ENCODE measurements around the gene MAGOHB. TPM values are rescaled to one million over a fixed set of nuclear protein-coding genes. Genes with fewer than 3 reads are reported as not detected.

The MAGOHB gene
- total RNA-seq, 1 experiment from 2014 or later = 22.5 TPM

DNA sequence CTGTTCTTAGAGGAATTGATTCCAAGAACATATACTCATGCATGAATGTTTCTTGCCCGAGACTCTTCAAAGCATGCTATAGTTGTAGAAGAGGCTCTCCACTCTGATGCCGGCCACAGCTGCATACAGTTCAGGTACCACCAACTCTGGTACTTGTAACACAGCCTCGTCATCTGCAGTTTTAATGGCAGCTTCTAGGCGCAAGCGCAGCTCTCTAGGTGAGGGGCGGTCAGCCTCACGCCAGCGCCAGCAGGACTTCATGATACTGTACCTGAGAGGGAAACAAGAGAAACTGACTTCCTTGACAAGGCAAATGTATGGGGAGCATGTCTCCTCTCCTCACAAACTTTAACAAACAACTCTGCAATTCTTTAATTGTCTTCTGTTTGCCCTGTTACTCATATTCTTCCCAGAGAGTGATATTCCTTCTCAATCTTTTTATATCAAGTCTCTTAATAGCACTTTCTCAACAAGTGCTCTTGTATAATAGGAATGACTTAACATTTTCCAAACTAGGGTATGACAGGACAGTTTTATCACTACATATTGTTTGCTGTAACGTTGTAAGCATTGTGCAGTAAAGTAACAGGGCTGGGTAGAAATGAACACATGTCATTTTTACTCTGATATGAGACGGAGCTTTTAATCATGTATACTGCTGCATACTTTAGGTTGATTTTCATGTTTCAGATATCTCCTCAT, 6.8 kb upstream of the MAGOHB start:
- Histone ChIP-seq H3K4me3 (ENCODE audit: low read depth in 2 of 2, low read length in 2 of 2) (no peak overlapping the region), H3K36me3 (ENCODE audit: control insufficient read depth, insufficient read depth, low read length) (no peaks in the 10 kb centered on the region), H3K27ac (ENCODE audit: low read length) (no peak overlapping the region), H3K4me1 (ENCODE audit: control insufficient read depth, insufficient read depth, low read length) (no peaks in the 10 kb centered on the region), H3K9me3 (ENCODE audit: control insufficient read depth, insufficient read depth, low read depth, low read length) (no peaks in the 10 kb centered on the region), H3K27me3 (ENCODE audit: control insufficient read depth, insufficient read depth, low read length) (no peaks in the 10 kb centered on the region)
- ChIA-PET POLR2A (no interaction called here), CTCF (no interaction called here)
- BruUV-seq (replicated peaks) = no TSS peak
- ATAC-seq (no peak), DNase-seq (ENCODE audit: low read depth, low spot score) (no peak)
- TF ChIP-seq POLR2AphosphoS5 (IDR thresholded peaks at IDR 0.05; ENCODE audit: low read depth, low read length) = no peak
- TF ChIP-seq, protein P1, sequence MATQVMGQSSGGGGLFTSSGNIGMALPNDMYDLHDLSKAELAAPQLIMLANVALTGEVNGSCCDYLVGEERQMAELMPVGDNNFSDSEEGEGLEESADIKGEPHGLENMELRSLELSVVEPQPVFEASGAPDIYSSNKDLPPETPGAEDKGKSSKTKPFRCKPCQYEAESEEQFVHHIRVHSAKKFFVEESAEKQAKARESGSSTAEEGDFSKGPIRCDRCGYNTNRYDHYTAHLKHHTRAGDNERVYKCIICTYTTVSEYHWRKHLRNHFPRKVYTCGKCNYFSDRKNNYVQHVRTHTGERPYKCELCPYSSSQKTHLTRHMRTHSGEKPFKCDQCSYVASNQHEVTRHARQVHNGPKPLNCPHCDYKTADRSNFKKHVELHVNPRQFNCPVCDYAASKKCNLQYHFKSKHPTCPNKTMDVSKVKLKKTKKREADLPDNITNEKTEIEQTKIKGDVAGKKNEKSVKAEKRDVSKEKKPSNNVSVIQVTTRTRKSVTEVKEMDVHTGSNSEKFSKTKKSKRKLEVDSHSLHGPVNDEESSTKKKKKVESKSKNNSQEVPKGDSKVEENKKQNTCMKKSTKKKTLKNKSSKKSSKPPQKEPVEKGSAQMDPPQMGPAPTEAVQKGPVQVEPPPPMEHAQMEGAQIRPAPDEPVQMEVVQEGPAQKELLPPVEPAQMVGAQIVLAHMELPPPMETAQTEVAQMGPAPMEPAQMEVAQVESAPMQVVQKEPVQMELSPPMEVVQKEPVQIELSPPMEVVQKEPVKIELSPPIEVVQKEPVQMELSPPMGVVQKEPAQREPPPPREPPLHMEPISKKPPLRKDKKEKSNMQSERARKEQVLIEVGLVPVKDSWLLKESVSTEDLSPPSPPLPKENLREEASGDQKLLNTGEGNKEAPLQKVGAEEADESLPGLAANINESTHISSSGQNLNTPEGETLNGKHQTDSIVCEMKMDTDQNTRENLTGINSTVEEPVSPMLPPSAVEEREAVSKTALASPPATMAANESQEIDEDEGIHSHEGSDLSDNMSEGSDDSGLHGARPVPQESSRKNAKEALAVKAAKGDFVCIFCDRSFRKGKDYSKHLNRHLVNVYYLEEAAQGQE (IDR thresholded peaks at IDR 0.05; ENCODE audit: insufficient read depth in 1 of 2, low read depth in 2 of 2, low read length in 1 of 2) = no peak
- no peak for TF ChIP-seq SIN3A (IDR thresholded peaks at IDR 0.05; ENCODE audit: borderline replicate concordance, insufficient read depth, low read depth, low read length)
- no peak for TF ChIP-seq TCF7L2 (IDR thresholded peaks at IDR 0.05; ENCODE audit: low read depth, low read length)
- TF ChIP-seq, protein P2, sequence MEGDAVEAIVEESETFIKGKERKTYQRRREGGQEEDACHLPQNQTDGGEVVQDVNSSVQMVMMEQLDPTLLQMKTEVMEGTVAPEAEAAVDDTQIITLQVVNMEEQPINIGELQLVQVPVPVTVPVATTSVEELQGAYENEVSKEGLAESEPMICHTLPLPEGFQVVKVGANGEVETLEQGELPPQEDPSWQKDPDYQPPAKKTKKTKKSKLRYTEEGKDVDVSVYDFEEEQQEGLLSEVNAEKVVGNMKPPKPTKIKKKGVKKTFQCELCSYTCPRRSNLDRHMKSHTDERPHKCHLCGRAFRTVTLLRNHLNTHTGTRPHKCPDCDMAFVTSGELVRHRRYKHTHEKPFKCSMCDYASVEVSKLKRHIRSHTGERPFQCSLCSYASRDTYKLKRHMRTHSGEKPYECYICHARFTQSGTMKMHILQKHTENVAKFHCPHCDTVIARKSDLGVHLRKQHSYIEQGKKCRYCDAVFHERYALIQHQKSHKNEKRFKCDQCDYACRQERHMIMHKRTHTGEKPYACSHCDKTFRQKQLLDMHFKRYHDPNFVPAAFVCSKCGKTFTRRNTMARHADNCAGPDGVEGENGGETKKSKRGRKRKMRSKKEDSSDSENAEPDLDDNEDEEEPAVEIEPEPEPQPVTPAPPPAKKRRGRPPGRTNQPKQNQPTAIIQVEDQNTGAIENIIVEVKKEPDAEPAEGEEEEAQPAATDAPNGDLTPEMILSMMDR (IDR thresholded peaks at IDR 0.05) = no peak
- in situ Hi-C loops (cut with HindIII; ENCODE audit: low pct_unique_long_range_greater_than_20kb, low sequenced_read_pairs) (no loop called here), intact Hi-C loops (cut with micrococcal nuclease; ENCODE audit: unreplicated experiment) (no loop called here)

GRCh38 chr12:10618338-10618987, 5.1 kb upstream of the MAGOHB start:
- Histone ChIP-seq H3K36me3 (ENCODE audit: control insufficient read depth, insufficient read depth, low read length) (no peaks in the 10 kb centered on the region), H3K4me1 (ENCODE audit: control insufficient read depth, insufficient read depth, low read length) (no peaks in the 10 kb centered on the region), H3K27me3 (ENCODE audit: control insufficient read depth, insufficient read depth, low read length) (no peaks in the 10 kb centered on the region), H3K4me3 (ENCODE audit: low read depth in 2 of 2, low read length in 2 of 2) (no peak overlapping the region), H3K9me3 (ENCODE audit: control insufficient read depth, insufficient read depth, low read depth, low read length) (no peaks in the 10 kb centered on the region), H3K27ac (ENCODE audit: low read length) (no peak overlapping the region)
- BruUV-seq (replicated peaks) = no TSS peak
- ChIA-PET POLR2A (no interaction called here), CTCF (no interaction called here)
- intact Hi-C loops (cut with micrococcal nuclease; ENCODE audit: unreplicated experiment) = loop anchor here (10.0 kb wide), 1 partner anchor 136 kb away; no protein-coding TSS in a partner anchor
- TF ChIP-seq TCF7L2 (IDR thresholded peaks at IDR 0.05; ENCODE audit: low read depth, low read length) (no peak), SIN3A (IDR thresholded peaks at IDR 0.05; ENCODE audit: borderline replicate concordance, insufficient read depth, low read depth, low read length) (no peak), POLR2AphosphoS5 (IDR thresholded peaks at IDR 0.05; ENCODE audit: low read depth, low read length) (no peak)
- TF ChIP-seq, protein P2 (IDR thresholded peaks at IDR 0.05) = no peak
- TF ChIP-seq, protein P1 (IDR thresholded peaks at IDR 0.05; ENCODE audit: insufficient read depth in 1 of 2, low read depth in 2 of 2, low read length in 1 of 2) = no peak
- peak; percentile 74 for DNase-seq (ENCODE audit: low read depth, low spot score)
- in situ Hi-C loops (cut with HindIII; ENCODE audit: low pct_unique_long_range_greater_than_20kb, low sequenced_read_pairs) = no loop called here
- ATAC-seq = peak; percentile 54; the same call in 1 of the 2 replicates
